ENCODE data around the gene EXOC6B. TPM values are rescaled to one million over a fixed set of nuclear protein-coding genes. Genes with fewer than 3 reads are reported as not detected.

The EXOC6B gene
- total RNA-seq, 1 experiment from 2014 or later, result 40.1 TPM

- Histone ChIP-seq H4K91ac (ENCODE audit: insufficient read length, low read depth, low read length) (no peak overlapping the region), H3K79me1 (ENCODE audit: insufficient read depth, low read depth, low read length, poor library complexity, severe bottlenecking) (no peaks in the 10 kb centered on the region), H3T11ph (ENCODE audit: low read length) (no peak overlapping the region), H4K20me1 (ENCODE audit: control insufficient read depth, insufficient read depth, insufficient read length) (no peaks in the 10 kb centered on the region), H2BK20ac (ENCODE audit: low read depth, low read length, poor library complexity, severe bottlenecking) (no peak overlapping the region), H3K56ac (ENCODE audit: insufficient read length, low read depth, low read length) (no peak overlapping the region), H2AFZ (ENCODE audit: low read length) (no peak overlapping the region), H3K23ac (ENCODE audit: insufficient read length, low read depth, low read length) (no peak overlapping the region), H3K4me2 (ENCODE audit: insufficient read depth, insufficient read length, low read length) (no peak overlapping the region), H3K4ac (ENCODE audit: low read depth, low read length) (no peak overlapping the region), H3K4me1 (ENCODE audit: insufficient read depth, low read length) (no peaks in the 10 kb centered on the region), H2BK12ac (ENCODE audit: insufficient read length, low read depth, low read length) (no peak overlapping the region), H4K5ac (ENCODE audit: insufficient read length, low read depth, low read length) (no peak overlapping the region), H3K23me2 (ENCODE audit: insufficient read length, low read depth, low read length, poor library complexity, severe bottlenecking) (no peaks in the 10 kb centered on the region), H3K79me2 (ENCODE audit: insufficient read depth, low read length) (no peaks in the 10 kb centered on the region), H3K27ac (ENCODE audit: insufficient read length, low read depth, low read length) (no peak overlapping the region), H3K27me3 (ENCODE audit: insufficient read depth, low read length) (no peaks in the 10 kb centered on the region), H3K18ac (ENCODE audit: insufficient read length, low read depth, low read length) (no peak overlapping the region), H2BK120ac (ENCODE audit: low read depth, low read length, poor library complexity, severe bottlenecking) (no peak overlapping the region), H3K9me3 (ENCODE audit: control insufficient read depth, low read depth, low read length) (no peaks in the 10 kb centered on the region), H2BK15ac (ENCODE audit: low read depth, low read length) (no peak overlapping the region), H3K9ac (ENCODE audit: extremely low read depth, insufficient read length, low read length) (no peak overlapping the region), H4K8ac (replicated peaks; ENCODE audit: insufficient read length, low read depth, low read length) (no peak overlapping the region), H2BK5ac (ENCODE audit: insufficient read length, low read length) (no peak overlapping the region), H2AK5ac (ENCODE audit: insufficient read length, low read length) (no peak overlapping the region), H3K14ac (ENCODE audit: insufficient read depth, low read length) (no peak overlapping the region)
- Mint-ChIP-seq H3K9me3 (peaks cover 0 to 4% of the 10 kb centered on the region in 2 experiments; a peak in 2 of 5 replicates), H3K27me3 (ENCODE audit: low read depth) (no peaks in the 10 kb centered on the region), H3K4me3 (no peak overlapping the region), H3K4me1 (peaks cover 2 to 8% of the 10 kb centered on the region in 2 experiments; a peak in 2 of 4 replicates), H3K36me3 (ENCODE audit: insufficient read depth in 1 of 3, low read depth in 3 of 3) (peaks cover 3 to 4% (median 3%) of the 10 kb centered on the region in 3 experiments; a peak in 5 of 7 replicates), H3K27ac (no peak overlapping the region)
- no CpG with 5 or more reads among the region's 2 CpGs for WGBS (ENCODE audit: extremely low coverage, insufficient read length, low lambda C conversion rate)
- TF ChIP-seq, protein P1, sequence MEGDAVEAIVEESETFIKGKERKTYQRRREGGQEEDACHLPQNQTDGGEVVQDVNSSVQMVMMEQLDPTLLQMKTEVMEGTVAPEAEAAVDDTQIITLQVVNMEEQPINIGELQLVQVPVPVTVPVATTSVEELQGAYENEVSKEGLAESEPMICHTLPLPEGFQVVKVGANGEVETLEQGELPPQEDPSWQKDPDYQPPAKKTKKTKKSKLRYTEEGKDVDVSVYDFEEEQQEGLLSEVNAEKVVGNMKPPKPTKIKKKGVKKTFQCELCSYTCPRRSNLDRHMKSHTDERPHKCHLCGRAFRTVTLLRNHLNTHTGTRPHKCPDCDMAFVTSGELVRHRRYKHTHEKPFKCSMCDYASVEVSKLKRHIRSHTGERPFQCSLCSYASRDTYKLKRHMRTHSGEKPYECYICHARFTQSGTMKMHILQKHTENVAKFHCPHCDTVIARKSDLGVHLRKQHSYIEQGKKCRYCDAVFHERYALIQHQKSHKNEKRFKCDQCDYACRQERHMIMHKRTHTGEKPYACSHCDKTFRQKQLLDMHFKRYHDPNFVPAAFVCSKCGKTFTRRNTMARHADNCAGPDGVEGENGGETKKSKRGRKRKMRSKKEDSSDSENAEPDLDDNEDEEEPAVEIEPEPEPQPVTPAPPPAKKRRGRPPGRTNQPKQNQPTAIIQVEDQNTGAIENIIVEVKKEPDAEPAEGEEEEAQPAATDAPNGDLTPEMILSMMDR (conservative IDR thresholded peaks at IDR 0.05), result no peak
- DNase-seq, result no peak
These were observed 152.6 kb downstream of the EXOC6B start for GRCh38 chr2:72673279-72673678.
